ENCODE measurements around the gene VPS37D. TPM values are rescaled to one million over a fixed set of nuclear protein-coding genes. Genes with fewer than 3 reads are reported as not detected.
"Not testable (repeated sequence)": the region's sequence is repeated elsewhere in the genome, so short reads cannot be mapped to it uniquely, and the experiment has no call there.

VPS37D gene
- total and polyA plus RNA-seq, 7 donors, result 0.60 to 8.7 (median 2.6) TPM; not detected in 1

DNA sequence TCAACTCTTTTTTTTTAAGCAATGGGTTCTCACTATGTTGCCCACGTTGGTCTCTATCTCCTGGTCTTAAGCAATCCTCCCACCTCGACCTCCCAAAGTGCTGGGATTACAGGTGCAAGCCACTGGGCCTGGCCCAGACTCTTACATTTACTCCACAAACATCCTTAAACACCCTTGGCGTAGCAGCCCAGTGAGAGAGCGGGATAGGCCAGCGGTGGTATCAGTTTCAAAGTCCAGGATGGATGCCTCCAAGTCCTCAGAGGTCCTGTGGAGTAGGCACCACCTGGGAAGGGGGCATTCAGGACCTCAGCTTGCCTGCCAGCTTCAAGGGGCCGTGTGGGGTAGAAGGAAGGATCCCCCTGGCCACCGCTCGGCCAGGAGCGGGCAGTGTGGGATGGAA, 18.1 kb upstream of the VPS37D start:
- 39 to 54% methylated on average over 9 of the region's 9 CpGs for WGBS, 2 donors
- peaks cover 15 to 58% (median 26%) of the 10 kb centered on the region in 3 donors for H3K27me3 ChIP-seq

DNA sequence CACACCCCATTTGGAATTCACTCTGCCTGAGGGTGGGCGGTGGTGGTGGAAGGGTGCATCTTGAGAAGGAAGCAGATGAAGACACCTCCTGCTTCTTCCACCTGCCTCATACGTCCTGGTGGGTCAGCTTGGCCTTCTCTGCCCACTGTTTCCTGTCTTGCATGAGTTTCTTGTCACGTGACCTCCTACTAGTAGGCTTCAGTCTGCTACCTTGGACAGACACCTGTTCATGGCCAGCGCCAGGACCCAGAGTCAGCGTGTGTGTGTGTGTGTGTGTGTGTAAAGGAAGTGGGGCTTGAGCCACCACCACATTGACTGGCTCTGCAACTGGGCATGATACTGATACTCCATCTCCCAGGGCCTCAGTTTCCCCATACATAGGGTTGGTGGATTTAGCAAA, 17.1 kb upstream of the VPS37D start:
- intact Hi-C loops (cut with DNase I), result no loop called here
- Histone ChIP-seq H3K36me3 (no peaks in the 10 kb centered on the region), H3K4me1 (peaks cover 0 to 11% (median 10%) of the 10 kb centered on the region in 4 donors), H3K4me3 (no peak overlapping the region), H3K27ac (no peak overlapping the region), H3K27me3 (peaks cover 15 to 48% (median 26%) of the 10 kb centered on the region in 3 donors), H3K9me3 (no peaks in the 10 kb centered on the region)
- DNase-seq, result no peak
- 73 to 75% methylated on average over 5 of the region's 5 CpGs for WGBS, 2 donors
- TF ChIP-seq POLR2A (IDR thresholded peaks at IDR 0.05) (no peak), CTCF (IDR thresholded peaks at IDR 0.05) (no peak), POLR2AphosphoS5 (IDR thresholded peaks at IDR 0.05) (no peak), EP300 (IDR thresholded peaks at IDR 0.05) (no peak)

More for the DNA sequence above, 18.1 kb upstream of the VPS37D start:
- TF ChIP-seq EP300 (IDR thresholded peaks at IDR 0.05), result no peak
- TF ChIP-seq POLR2AphosphoS5 (IDR thresholded peaks at IDR 0.05), result no peak
- no peak for TF ChIP-seq POLR2A (IDR thresholded peaks at IDR 0.05)
- TF ChIP-seq CTCF (IDR thresholded peaks at IDR 0.05), result no peak
- Histone ChIP-seq H3K27ac (no peak overlapping the region), H3K4me1 (peaks cover 0 to 11% (median 10%) of the 10 kb centered on the region in 4 donors), H3K9me3 (no peaks in the 10 kb centered on the region), H3K4me3 (no peak overlapping the region), H3K36me3 (no peaks in the 10 kb centered on the region)
- intact Hi-C loops (cut with DNase I), result no loop called here
- DNase-seq, result no peak

- Histone ChIP-seq H3K36me3 (no peaks in the 10 kb centered on the region), H3K27me3 (peaks cover 5 to 28% (median 12%) of the 10 kb centered on the region in 3 donors), H3K4me3 (no peak overlapping the region), H3K27ac (no peak overlapping the region), H3K9me3 (no peaks in the 10 kb centered on the region), H3K4me1 (peaks cover 0 to 8% (median 7%) of the 10 kb centered on the region in 4 donors)
- WGBS, 2 donors, result 24 to 65% methylated on average over 11 of the region's 11 CpGs
- DNase-seq, result no peak
- intact Hi-C loops (cut with DNase I), result no loop called here
- TF ChIP-seq POLR2A (IDR thresholded peaks at IDR 0.05), result no peak
- TF ChIP-seq POLR2AphosphoS5 (IDR thresholded peaks at IDR 0.05), result no peak
- TF ChIP-seq EP300 (IDR thresholded peaks at IDR 0.05), result no peak
- no peak for TF ChIP-seq CTCF (IDR thresholded peaks at IDR 0.05)
These were observed 15.1 kb upstream of the VPS37D start for GRCh38 chr7:73652541-73652949.

- intact Hi-C loops (cut with DNase I); H3K27ac ChIP-seq; H3K4me1 ChIP-seq; H3K4me3 ChIP-seq; H3K36me3 ChIP-seq; H3K27me3 ChIP-seq; DNase-seq; H3K9me3 ChIP-seq: not testable (repeated sequence)
- 87 to 91% methylated on average over 4 of the region's 4 CpGs for WGBS, 2 donors
These were observed 12.3 kb upstream of the VPS37D start for GRCh38 chr7:73655309-73655708.

GRCh38 chr7:73659983-73660382, 7.6 kb upstream of the VPS37D start:
- Histone ChIP-seq H3K4me3 (no peak overlapping the region), H3K4me1 (no peaks in the 10 kb centered on the region), H3K27ac (no peak overlapping the region), H3K9me3 (no peaks in the 10 kb centered on the region), H3K36me3 (no peaks in the 10 kb centered on the region), H3K27me3 (no peaks in the 10 kb centered on the region)
- intact Hi-C loops (cut with DNase I), result no loop called here
- DNase-seq, result no peak
- no peak for TF ChIP-seq CTCF (IDR thresholded peaks at IDR 0.05)
- TF ChIP-seq EP300 (IDR thresholded peaks at IDR 0.05), result no peak
- TF ChIP-seq POLR2AphosphoS5 (IDR thresholded peaks at IDR 0.05), result no peak
- no peak for TF ChIP-seq POLR2A (IDR thresholded peaks at IDR 0.05)
- WGBS, 2 donors, result 40 to 68% methylated on average over 8 of the region's 8 CpGs

DNA sequence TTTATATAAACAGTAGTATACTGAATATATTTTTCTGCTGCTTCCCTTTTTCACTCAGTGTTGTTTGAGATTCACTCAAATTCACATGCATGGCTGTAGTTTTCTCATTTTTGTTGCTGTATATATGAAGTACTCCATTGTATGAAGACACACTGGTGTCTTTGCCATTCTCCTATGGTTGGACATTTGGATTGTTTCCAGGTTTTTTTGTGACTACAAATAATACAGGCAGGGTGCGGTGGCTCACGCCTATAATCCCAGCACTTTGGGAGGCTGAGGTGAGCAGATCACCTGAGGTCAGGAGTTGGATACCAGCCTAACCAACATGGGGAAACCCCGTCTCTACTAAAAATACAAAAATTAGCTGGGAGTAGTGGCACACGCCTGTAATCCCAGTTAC, 7.0 kb upstream of the VPS37D start:
- H3K9me3 ChIP-seq; H3K36me3 ChIP-seq; H3K4me3 ChIP-seq; intact Hi-C loops (cut with DNase I); H3K4me1 ChIP-seq; DNase-seq; H3K27ac ChIP-seq; H3K27me3 ChIP-seq: not testable (repeated sequence)
- 16 to 58% methylated on average over 4 of the region's 4 CpGs for WGBS, 2 donors

All from sigmoid colon (tissue), 7 donors.